CD4-positive, alpha-beta T cell (primary cell): ENCODE measurements around the gene MFAP3L. TPM values are rescaled to one million over a fixed set of nuclear protein-coding genes. Genes with fewer than 3 reads are reported as not detected.

Source experiments
- ATAC-seq: fragments of 200-7000 bp; cut with Tn5 transposase; one replicate; pipeline ENCODE4 v1.10.0; 2022; ENCODE audit warnings: mild to moderate bottlenecking; ENCODE audit not compliant: poor library complexity
- CTCF ChIA-PET: fragments of 350-600 bp; sonication (Branson Sonifier 250); formaldehyde crosslinking; loops from one replicate; lab custom pipeline; 2021; ENCODE audit warnings: antibody characterized with exemption, inconsistent platforms; lab: Charles Lee
- POLR2A ChIA-PET: fragments of 350-600 bp; sonication (Branson Sonifier 250); formaldehyde crosslinking; loops from one replicate; lab custom pipeline; 2021; ENCODE audit warnings: antibody characterized with exemption, inconsistent platforms; lab: Charles Lee
- DNase-seq, 14 experiments: peaks; one replicate each; pipeline ENCODE4 v3.0.0-alpha.2; 2013 to 2020; ENCODE audit warnings: mixed read lengths in 2 of 14
- H3K27ac ChIP-seq, 2 donors: one replicate each; pipeline versions ENCODE4 v1.5.1 to v1.7.0; 2013; ENCODE audit warnings: low read length in 2 of 2, low read depth in 1 of 2, mild to moderate bottlenecking in 1 of 2
- H3K27me3 ChIP-seq, 2 experiments: 1 replicate in 1 of 2; 2 replicates in 1 of 2; pipeline versions ENCODE4 v1.6.1 to v1.7.0; 2013; ENCODE audit warnings: low read length in 2 of 2, control low read depth in 1 of 2, mild to moderate bottlenecking in 1 of 2, moderate library complexity in 1 of 2; ENCODE audit not compliant: insufficient read depth in 2 of 2, control insufficient read depth in 1 of 2
- H3K36me3 ChIP-seq: one replicate; pipeline ENCODE4 v1.6.1; 2013; ENCODE audit warnings: low read length, control low read depth; ENCODE audit not compliant: insufficient read depth
- H3K4me1 ChIP-seq: one replicate; pipeline ENCODE4 v1.6.1; 2013; ENCODE audit warnings: low read length, control low read depth; ENCODE audit not compliant: insufficient read depth
- H3K4me3 ChIP-seq: one replicate; pipeline ENCODE4 v1.5.1; 2013; ENCODE audit warnings: mild to moderate bottlenecking, low read length, moderate library complexity
- H3K9me3 ChIP-seq, 2 experiments: 1 replicate in 1 of 2; 2 replicates in 1 of 2; pipeline versions ENCODE4 v1.6.1 to v1.7.0; 2013; ENCODE audit warnings: low read length in 2 of 2, mild to moderate bottlenecking in 2 of 2, control low read depth in 1 of 2, moderate library complexity in 1 of 2; ENCODE audit not compliant: control insufficient read depth in 1 of 2, insufficient read depth in 1 of 2
- H3K27ac Mint-ChIP-seq: one replicate; pipeline ENCODE4 v1.8.0; 2020; ENCODE audit warnings: mixed read lengths
- H3K27me3 Mint-ChIP-seq: one replicate; pipeline ENCODE4 v1.8.0; 2021; ENCODE audit warnings: mixed read lengths
- H3K36me3 Mint-ChIP-seq: one replicate; pipeline ENCODE4 v1.8.0; 2021; ENCODE audit warnings: low read depth, mixed read lengths
- H3K4me1 Mint-ChIP-seq: one replicate; pipeline ENCODE4 v1.8.0; 2021; ENCODE audit warnings: low read depth, mixed read lengths
- H3K4me3 Mint-ChIP-seq: one replicate; pipeline ENCODE4 v1.8.0; 2020; ENCODE audit warnings: mild to moderate bottlenecking, mixed read lengths
- H3K9me3 Mint-ChIP-seq: one replicate; pipeline ENCODE4 v1.8.0; 2020; ENCODE audit warnings: mixed read lengths
- CTCF ChIP-seq: fragments of 200-600 bp; IDR thresholded peaks from one replicate; pipeline ENCODE4 v1.8.0; 2022; ENCODE audit warnings: antibody characterized with exemption, mild to moderate bottlenecking
- intact Hi-C, 2 experiments: fragments of 100-400 bp; cut with DNase I in 1 of 2; cut with micrococcal nuclease in 1 of 2; formaldehyde crosslinking; loops; one replicate each; pipeline versions ENCODE4 v1.15.1 to v1.9.0; 2023 to 2025; cut with DNase I, micrococcal nuclease
- total RNA-seq, 174 experiments: library from RNA in 2 of 174; stranded (reverse) in 2 of 174; gene quantifications; one replicate each; pipeline ENCODE4 v1.2.3 and lab custom pipeline; 2021 to 2026

The MFAP3L gene
- total RNA-seq, 2 experiments from 2014 or later: 0.59 to 1.3 TPM

- POLR2A ChIA-PET: no interaction called here
- no peaks in the 10 kb centered on the region for H3K9me3 ChIP-seq
- Mint-ChIP-seq H3K9me3 (peaks cover 2% of the 10 kb centered on the region), H3K36me3 (no peaks in the 10 kb centered on the region), H3K4me1 (no peaks in the 10 kb centered on the region), H3K27ac (no peak overlapping the region), H3K27me3 (no peaks in the 10 kb centered on the region), H3K4me3 (no peak overlapping the region)
- H3K27me3 ChIP-seq: peaks cover 0 to 2% of the 10 kb centered on the region in 2 experiments
- H3K36me3 ChIP-seq: no peaks in the 10 kb centered on the region
- CTCF ChIA-PET: no interaction called here
- no peak for DNase-seq
- TF ChIP-seq CTCF: no peak
- no peak overlapping the region for H3K27ac ChIP-seq
- intact Hi-C loops: no loop called here
- H3K4me1 ChIP-seq: no peaks in the 10 kb centered on the region
- H3K4me3 ChIP-seq: no peak overlapping the region
- no peak for ATAC-seq
Observed at GRCh38 chr4:169957785-169958184, 68.4 kb downstream of the MFAP3L start.

- TF ChIP-seq CTCF: no peak
- H3K4me3 Mint-ChIP-seq: no peak overlapping the region
- DNase-seq: no peak
- H3K9me3 Mint-ChIP-seq: no peaks in the 10 kb centered on the region
- POLR2A ChIA-PET: no interaction called here
- intact Hi-C loops: no loop called here
- Histone ChIP-seq H3K4me3 (no peak overlapping the region), H3K27ac (no peak overlapping the region), H3K36me3 (no peaks in the 10 kb centered on the region), H3K4me1 (no peaks in the 10 kb centered on the region), H3K27me3 (peaks cover 0 to 2% of the 10 kb centered on the region in 2 experiments), H3K9me3 (no peaks in the 10 kb centered on the region)
- CTCF ChIA-PET: no interaction called here
- H3K4me1 Mint-ChIP-seq: no peaks in the 10 kb centered on the region
- H3K27ac Mint-ChIP-seq: no peak overlapping the region
- ATAC-seq: no peak
- H3K36me3 Mint-ChIP-seq: no peaks in the 10 kb centered on the region
- H3K27me3 Mint-ChIP-seq: no peaks in the 10 kb centered on the region
Observed at GRCh38 chr4:169956091-169956843, 69.9 kb downstream of the MFAP3L start.

- intact Hi-C loops: no loop called here
- H3K9me3 Mint-ChIP-seq: no peaks in the 10 kb centered on the region
Observed at GRCh38 chr4:169955521-169955920, 70.7 kb downstream of the MFAP3L start.

More at GRCh38 chr4:169955521-169955920, 70.7 kb downstream of the MFAP3L start:
- no peaks in the 10 kb centered on the region for H3K27me3 Mint-ChIP-seq
- H3K4me3 ChIP-seq: no peak overlapping the region
- CTCF ChIA-PET: no interaction called here
- H3K27ac Mint-ChIP-seq: no peak overlapping the region
- H3K9me3 ChIP-seq: no peaks in the 10 kb centered on the region
- POLR2A ChIA-PET: no interaction called here
- no peak for TF ChIP-seq CTCF
- H3K27ac ChIP-seq: no peak overlapping the region
- ATAC-seq: no peak
- no peaks in the 10 kb centered on the region for H3K4me1 ChIP-seq
- no peaks in the 10 kb centered on the region for H3K36me3 Mint-ChIP-seq
- H3K4me1 Mint-ChIP-seq: no peaks in the 10 kb centered on the region
- H3K36me3 ChIP-seq: no peaks in the 10 kb centered on the region
- H3K4me3 Mint-ChIP-seq: no peak overlapping the region
- peaks cover 0 to 2% of the 10 kb centered on the region in 2 experiments for H3K27me3 ChIP-seq
- DNase-seq: no peak
